GM21717 (cell line): ENCODE measurements around the gene OSBPL5.
"Not testable (repeated sequence)": the region's sequence is repeated elsewhere in the genome, so short reads cannot be mapped to it uniquely, and the experiment has no call there.

Experiments used
- ATAC-seq: cut with Tn5 transposase; IDR thresholded peaks from one replicate; pipeline ENCODE4 v1.9.1; 2021; ENCODE audit warnings: mild to moderate bottlenecking, moderate library complexity; ENCODE audit not compliant: unreplicated experiment

OSBPL5 gene

GRCh38 chr11:3123761-3124733 lies 41.1 kb downstream of the OSBPL5 start:
- ATAC-seq = no peak

- ATAC-seq = no peak
These were observed 41.8 kb downstream of the OSBPL5 start for GRCh38 chr11:3123305-3123704.

GRCh38 chr11:3122775-3123201 lies 42.3 kb downstream of the OSBPL5 start:
- no peak for ATAC-seq

- no peak for ATAC-seq
These were observed 43.0 kb downstream of the OSBPL5 start for GRCh38 chr11:3121931-3122774.

DNA sequence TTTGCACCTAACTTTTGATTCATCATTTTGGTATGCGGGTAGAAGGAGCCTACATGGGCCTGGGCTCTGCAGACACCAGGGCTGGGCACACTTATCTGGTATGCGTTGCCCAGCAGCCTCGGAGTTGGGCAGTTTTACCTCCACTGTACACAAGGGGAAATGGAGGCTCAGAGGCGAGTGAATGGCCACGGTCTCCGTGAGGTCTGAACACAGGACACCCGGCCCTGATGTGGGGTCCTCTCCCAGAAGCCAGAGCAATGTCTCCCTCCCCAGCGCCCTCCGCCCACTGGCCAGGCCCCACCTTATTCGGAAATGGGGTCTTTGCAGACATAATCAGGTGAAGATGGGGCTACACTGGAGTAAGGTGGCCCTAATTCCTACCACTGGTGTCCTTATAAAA lies 43.7 kb downstream of the OSBPL5 start:
- ATAC-seq = no peak

- ATAC-seq = no peak
These were observed 44.9 kb downstream of the OSBPL5 start for GRCh38 chr11:3120071-3120792.

DNA sequence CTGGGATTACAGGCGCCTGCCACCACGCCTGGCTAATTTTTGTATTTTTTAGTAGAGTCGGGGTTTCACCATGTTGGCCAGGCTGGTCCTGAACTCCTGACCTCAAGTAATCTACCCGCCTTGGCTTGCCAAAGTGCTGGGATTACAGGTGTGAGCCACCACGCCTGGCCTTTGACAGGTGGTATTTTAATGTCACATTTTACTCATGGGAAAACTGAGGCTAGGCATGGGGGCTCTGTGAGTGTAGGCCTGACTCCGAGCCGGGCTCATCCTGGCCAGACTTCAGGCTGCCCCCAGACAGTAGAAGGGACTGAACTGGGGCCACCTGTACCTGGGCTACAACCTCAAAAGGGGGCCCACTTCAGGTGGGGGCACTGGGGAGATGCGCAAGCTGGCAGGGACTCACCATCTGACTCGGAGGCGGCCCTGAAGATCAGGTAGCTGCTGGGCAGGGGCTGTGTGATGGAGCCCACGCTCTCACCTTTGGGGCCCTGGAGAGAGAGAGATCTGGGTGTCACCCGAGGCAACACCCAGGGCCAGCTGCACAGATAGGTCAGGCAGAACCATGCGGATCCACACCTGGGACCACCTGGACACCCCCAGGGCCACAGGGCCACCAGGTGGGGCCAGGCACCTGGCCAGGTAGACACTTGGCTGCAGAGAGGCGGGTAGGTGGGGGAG lies 45.8 kb downstream of the OSBPL5 start:
- ATAC-seq = no peak

DNA sequence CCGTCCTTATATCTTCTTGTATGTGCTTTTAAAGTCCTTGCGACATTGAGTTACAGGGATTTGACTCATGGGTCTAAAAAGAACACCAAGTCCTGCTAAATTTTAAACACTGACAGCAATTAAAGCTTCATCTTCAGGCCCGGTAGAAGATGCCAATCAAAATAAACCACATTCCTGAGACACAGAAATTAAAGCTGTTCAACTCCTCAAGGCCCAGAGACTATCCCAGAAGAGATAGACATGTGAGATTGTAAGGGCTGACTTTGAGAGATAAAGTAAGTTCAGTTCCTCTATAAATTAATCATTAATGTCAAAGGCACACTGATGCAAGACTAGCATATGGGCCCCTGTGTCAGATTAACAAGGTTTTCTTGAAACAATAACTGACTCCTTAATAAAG lies 49.8 kb downstream of the OSBPL5 start:
- ATAC-seq = no peak

DNA sequence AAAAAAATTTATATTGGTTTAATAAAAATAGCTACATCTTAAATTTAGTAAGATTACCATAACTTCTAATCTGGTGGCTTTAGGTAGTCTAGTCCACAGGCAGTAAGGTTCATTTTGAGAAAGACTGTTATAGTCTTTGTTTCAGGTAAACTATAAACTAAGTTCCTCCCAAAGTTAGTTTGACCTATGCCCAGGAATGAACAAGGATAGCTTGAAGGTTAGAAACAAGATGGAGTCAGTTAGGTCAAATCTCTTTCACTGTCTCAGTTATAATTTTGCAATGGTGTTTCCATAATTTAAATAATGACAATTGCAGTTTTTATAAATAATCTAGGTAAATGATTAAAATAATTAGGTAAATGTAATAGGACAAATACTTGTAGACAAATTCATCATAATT lies 51.4 kb downstream of the OSBPL5 start:
- not testable (repeated sequence) for ATAC-seq

DNA sequence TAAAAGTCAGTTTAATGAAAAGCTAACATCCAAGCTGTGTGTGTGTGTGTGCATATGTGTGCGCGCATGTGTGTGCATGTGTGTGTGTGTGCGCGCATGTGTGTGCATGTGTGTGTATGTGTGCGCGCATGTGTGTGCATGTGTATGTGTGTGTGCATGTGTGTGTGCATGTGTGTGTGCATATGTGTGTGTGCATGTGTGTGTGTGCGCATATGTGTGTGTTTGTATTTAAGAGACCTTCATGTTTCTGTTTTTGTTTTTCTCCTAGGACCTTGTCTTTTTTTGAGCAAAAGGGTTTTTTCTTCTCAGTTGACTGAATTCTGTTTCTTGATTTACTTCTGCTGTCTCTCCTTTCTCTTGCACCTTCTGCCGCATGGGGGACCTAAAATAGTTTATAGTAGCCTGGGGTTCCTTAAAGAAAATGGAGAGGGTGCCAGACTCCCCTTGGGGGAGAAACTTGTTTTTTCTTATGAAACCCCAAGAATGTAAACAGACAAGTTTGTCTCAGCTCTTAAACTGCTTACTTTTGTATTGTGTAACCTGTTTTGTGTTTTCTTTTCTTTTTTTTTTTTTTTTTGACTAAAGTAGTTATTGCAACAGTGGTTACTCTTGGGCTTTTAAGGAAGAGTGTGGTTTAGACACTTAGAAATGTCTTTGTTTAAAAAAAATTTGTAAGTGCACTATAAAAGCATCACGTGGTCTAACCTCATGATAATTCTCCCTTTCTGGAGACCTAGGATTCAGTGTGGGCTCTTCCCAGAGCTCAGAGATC lies 53.0 kb downstream of the OSBPL5 start:
- ATAC-seq = no peak

- ATAC-seq = no peak
These were observed 53.6 kb downstream of the OSBPL5 start for GRCh38 chr11:3111466-3111865.

DNA sequence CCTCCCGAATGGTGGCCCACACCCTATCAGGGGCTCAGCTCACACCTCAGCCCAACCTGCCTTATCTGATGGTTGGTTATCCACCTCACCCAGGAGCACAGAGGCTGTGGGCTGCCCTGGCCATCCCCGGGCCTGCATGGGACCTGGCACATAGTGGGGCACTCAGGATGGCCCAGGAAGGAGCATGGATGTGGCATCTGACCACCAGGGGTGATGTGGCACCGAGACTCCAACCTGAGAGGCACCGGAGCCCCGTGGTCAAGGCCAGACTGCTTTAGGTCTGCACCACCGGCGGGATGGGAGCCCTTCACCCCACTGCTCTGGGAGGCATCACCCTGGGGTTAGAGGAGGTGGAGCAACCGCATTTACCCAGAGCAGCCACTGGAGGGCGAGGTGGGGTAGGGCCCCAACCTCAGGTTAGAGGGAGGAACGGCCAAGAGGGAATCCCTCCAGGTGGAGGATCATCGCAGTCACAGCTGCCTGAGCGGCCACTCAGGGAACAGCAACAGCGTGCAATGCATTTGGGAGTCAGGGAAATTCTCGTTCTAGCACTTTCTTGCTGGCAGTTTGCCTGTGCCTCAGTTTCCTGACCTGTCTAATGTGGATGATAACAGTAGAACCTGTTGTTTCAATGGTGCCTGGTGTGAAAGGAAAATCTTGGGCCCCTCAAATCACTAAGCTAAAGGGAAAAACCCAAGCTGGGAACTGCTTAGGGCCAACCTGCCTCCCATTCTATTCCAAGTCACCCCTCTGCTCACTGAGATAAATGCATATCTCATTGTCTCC lies 55.0 kb downstream of the OSBPL5 start:
- no peak for ATAC-seq

GRCh38 chr11:3109434-3109833 lies 55.7 kb downstream of the OSBPL5 start:
- ATAC-seq = no peak

DNA sequence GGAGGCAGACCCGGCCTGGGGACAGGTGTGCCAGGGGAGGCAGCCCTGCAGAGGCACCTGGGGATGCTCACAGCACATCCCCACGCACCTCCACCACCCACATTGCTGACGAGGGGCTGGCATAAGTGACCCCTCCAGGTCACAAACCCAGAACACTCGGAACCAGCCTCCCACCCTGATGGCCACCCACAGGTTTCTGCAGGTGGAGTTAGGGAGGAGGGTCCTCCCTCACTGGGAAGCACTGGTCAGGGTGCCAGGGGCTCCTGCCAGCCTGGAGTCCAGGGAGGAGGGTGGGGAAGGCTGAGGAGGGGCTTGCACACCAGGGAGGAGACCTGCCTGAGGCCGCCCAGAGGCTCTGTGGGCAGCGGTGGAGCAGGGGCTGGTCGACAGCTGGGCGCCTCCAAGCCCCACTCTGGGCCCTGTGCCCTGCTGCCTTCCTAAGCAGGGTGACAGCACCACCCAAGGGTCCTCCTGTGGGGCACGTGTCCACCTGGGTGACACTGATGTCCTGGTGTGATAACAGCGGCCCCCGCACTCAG lies 56.9 kb downstream of the OSBPL5 start:
- no peak for ATAC-seq

GRCh38 chr11:3107608-3108182 lies 57.4 kb downstream of the OSBPL5 start:
- no peak for ATAC-seq

GRCh38 chr11:3106736-3107524 lies 58.2 kb downstream of the OSBPL5 start:
- ATAC-seq = no peak
